GM18505 (cell line): Measurements from ENCODE around the gene SERPINA10.

ENCODE experiments used
- ATAC-seq: cut with Tn5 transposase; IDR thresholded peaks from one replicate; pipeline ENCODE4 v1.9.1; 2021; ENCODE audit not compliant: unreplicated experiment
- POLR2A ChIP-seq: IDR thresholded peaks from 4 replicates; pipeline ENCODE4 v1.6.1; 2011; ENCODE audit warnings: borderline replicate concordance; ENCODE audit not compliant: insufficient read depth, insufficient read length; ENCODE audit errors: extremely low read depth

Gene SERPINA10, protein sequence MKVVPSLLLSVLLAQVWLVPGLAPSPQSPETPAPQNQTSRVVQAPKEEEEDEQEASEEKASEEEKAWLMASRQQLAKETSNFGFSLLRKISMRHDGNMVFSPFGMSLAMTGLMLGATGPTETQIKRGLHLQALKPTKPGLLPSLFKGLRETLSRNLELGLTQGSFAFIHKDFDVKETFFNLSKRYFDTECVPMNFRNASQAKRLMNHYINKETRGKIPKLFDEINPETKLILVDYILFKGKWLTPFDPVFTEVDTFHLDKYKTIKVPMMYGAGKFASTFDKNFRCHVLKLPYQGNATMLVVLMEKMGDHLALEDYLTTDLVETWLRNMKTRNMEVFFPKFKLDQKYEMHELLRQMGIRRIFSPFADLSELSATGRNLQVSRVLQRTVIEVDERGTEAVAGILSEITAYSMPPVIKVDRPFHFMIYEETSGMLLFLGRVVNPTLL

DNA sequence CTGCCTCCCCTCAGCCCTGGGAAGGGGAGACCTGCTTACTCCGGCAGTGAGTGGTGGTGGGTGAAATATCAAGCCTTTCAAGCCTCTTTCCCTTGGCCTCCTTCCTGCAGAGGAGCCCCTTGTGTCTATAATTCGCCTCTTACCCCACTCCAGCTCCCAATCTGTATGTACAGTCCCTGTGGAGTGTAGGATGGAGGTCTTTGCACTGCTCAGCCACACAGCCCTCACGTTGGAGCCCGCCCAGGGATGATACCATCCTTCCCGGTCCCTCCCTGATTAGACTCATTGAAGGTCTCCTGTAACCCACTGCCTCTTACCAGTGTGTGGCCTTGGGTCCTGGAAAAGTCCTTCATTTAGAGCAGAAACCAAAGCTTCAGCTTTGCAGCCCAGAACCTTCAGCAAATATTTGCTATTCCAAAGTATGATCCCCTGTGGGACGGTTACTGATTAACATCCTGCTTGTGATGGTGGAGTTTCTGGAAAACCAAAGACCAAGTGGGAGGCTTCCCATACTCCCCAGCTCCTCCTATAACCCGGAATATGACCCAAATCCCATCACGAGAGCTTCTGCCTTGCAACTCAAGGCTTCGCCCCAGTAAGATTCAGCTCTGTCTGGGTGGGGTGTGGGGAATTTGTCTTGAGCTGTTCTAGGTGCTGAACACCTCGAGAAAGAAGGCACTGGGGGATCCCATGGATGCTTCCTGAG, at the start of gene SERPINA10:
TSS of gene SERPINA10 (minus strand) at position 397 of the 706 bp plus-strand sequence. CDS start 2,675 bp downstream, outside the sequence.
- no peak for TF ChIP-seq POLR2A
- ATAC-seq, result no peak

DNA sequence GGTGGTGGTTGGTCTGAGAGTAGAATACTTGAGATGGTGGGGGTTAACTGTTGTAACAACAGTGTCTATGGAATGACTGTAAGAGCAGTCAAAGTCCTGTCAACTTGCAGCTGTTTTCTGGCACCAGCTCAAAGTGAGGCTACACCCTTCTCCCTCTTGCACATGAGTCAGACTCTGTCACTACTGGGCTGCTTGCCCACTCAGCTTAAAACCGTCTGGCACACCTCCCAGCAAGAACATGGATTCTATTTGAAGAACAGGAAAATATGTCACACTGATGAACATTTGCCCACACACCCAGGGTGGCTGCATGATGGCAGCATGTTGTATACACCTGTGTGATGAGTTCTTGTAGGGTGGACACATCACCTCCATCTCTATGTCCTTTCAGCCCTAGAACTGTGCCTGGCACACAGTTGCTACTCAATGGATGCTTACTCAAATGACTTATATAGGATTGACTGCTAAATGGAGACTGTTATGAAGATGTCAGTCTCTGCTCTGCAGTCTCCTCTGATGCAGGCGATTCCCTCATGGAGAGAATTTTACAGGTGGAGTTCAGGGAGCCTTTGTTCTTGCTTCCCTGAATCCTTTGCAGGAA, 49.4 kb upstream of the SERPINA10 start:
- no peak for TF ChIP-seq POLR2A
- no peak for ATAC-seq

DNA sequence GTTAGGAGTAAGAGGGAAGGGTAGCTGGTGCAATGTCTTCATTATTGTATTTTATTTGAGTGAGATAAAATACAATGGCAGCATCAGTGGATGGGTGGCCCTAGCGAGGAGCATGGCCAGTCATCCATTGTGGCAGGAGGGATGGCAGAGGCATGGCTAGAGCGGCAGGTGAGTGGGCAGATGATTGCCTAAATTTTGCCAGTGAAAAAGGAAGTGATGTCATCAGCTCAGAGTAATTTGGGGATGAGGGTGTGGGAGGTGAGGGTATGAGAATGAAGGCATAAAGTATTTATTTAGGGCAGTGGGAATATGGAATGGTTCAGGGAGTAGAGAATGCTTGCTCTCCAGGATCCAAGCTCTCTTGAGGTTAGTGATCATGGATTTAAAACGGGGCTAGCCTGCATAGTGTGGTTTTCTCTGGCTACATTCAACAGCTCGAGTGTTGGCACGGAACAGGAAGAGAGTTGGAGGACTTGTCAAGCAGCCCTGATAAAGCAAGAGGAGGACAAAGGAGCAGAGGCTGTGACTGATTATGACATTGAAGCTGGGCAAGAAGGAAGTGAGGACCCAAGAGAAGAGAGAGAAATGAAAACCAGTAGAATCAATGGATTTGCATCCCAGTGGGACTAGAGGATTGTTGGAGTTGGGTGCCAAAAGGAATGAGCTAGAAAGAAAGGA, 48.7 kb upstream of the SERPINA10 start:
- ATAC-seq, result no peak
- no peak for TF ChIP-seq POLR2A

DNA sequence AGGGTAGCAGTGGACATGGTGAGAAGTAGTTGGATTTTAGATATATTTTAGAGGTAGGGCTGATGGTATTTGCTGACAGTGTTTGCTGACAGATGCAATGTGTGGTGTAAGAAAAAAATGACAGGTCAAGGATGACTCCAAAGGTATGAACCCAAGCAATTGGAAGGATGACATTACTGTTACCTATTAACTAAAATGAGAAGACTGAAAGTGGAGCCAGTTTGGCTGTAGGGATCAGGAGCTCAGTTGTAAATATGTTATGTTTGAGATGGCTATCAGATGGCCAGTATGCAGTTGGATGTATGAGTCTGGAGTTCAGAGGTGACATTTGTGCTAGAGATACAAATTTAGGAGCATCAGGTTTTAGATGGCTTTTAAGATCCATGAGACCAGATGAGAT, 47.5 kb upstream of the SERPINA10 start:
- no peak for ATAC-seq

DNA sequence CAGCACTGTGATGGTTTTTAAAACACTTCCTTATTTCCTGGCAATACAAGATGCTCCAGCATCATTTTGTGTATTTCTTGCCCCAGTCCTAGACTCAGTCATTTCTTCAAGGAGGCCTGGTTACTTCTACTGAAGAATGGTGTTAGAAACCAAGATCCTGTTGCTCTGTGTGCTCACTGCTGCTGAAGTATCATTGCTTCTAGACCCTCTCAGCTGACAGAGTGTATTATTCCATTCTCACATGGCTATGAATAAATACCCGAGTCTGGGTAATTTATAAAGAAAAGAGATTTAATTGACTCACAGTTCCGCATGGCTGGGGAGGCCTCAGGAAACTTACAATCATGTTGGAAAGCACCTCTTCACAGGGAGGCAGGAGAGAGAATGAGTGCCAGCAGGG, 45.0 kb upstream of the SERPINA10 start:
- TF ChIP-seq POLR2A, result no peak
- ATAC-seq, result no peak

More for the DNA sequence above, 47.5 kb upstream of the SERPINA10 start:
- TF ChIP-seq POLR2A, result no peak

DNA sequence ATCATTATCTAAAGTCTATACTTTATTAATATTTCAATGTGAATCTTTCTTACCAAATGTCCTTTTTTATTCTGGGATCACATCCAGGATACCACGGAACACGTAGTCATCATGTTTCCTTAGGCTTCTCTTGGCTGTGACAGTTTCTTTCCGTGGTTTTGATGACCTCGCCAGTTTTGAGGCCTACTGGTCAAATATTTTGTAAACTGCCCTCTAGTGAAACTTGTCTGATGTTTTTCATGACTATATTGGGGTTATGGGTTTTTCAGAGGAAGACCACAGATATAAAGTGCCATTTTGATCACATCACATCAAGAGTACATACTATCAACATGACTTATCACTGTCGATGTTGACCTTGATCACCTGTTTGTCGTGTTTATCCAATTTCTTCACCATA, 44.2 kb upstream of the SERPINA10 start:
- no peak for ATAC-seq
- TF ChIP-seq POLR2A, result no peak

DNA sequence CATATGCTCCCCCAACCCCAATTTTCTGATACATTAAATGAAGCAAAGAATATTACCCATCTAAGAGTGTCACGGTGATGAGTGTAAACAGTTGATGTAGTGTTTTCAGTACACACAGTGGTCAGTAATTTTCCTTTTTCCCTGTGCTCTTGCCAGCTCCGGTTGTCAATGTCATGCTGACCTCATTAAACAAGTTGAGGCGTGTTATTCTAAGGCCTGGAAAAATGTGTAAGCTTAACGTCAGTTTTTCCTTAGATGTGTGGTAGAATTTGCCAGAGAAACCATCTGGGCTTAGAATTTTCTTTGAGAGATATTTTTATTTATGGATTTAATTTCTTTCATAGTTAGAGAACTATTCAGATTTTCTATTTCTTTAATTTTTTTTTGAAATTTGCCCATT, 41.8 kb upstream of the SERPINA10 start:
- no peak for ATAC-seq
- no peak for TF ChIP-seq POLR2A

DNA sequence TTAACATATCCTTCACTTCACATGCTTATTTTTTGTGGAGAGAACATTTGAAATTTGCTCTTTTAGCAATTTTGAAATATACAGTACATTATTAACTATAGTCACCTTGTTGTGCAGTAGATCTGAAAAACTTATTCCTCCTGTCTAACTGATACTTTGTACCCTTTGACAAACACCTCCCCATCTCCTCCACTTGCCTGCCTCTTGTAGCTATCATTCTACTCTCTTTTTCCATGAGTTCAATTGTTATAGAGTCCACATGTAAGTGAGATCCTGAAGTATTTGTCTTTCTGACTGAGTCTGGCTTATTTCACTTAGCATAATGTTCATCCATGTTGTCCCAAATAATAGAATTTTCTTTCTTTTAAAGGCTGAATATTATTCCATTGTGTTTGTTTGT, 39.5 kb upstream of the SERPINA10 start:
- ATAC-seq, result no peak

DNA sequence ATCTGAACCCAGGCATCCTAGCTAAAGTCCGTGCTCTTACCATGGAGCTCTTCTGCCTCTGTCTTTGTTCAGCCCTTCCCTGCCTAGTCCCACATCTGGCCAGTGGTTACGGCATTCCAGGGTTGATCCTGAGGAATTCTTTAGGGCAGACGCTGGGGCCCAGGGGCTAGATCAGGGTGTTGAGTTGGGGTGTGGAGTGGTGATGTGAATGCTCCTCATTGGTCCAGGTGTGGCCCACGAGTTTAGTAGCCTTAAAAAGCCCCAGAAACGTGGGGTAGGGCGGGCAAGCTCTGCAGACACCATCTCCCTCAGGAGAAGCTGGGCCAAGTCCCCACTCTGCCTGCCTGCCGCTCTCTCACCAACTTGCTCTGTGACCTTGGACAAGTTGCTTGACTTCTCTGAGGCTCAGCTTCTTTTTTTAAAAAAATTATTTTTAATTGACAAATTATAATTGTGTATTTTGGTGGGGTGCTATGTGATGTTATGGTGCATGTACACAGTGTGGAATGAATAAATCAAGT, 39.1 kb upstream of the SERPINA10 start:
- no peak for ATAC-seq
- TF ChIP-seq POLR2A, result no peak

More for the DNA sequence above, 39.5 kb upstream of the SERPINA10 start:
- no peak for TF ChIP-seq POLR2A

DNA sequence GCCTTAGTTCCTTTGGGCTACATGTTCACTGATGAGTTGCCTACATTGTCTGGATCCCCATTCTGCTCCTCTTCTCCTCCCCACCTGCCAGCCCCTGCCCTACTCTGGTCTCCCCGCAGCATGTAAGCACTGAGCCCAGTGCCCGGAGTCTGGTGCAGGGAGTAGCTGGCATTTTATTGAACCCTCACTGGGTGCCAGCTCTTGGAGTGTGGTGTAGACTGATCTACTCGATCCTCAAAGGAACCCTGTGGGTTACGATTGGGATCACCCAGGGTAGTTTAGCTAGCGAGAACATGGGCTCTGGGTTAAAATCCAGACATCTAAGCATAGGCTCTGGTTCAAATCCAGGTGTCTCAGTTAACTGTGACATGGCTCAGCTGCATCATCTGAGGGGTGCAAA, 38.4 kb upstream of the SERPINA10 start:
- no peak for TF ChIP-seq POLR2A
- ATAC-seq, result no peak

DNA sequence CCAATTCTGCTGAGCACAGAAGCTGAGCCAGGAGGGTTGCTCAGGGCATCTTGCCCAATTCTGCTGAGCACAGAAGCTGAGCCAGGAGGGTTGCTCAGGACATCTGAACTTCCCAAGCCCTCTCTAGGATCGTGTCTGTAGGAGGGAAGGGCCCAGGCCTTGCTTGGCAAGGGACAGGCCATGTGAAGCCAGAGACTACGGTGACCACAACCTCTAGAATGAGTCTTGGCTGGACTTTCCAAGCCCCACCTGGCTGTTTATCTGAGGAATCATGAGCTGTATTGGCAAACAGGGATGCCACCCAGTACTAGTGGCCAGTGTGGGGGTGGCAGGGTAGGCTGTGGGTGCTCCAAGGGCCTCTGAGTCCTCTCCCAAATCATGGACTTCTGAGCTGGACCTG, 37.8 kb upstream of the SERPINA10 start:
- ATAC-seq, result no peak
- no peak for TF ChIP-seq POLR2A

DNA sequence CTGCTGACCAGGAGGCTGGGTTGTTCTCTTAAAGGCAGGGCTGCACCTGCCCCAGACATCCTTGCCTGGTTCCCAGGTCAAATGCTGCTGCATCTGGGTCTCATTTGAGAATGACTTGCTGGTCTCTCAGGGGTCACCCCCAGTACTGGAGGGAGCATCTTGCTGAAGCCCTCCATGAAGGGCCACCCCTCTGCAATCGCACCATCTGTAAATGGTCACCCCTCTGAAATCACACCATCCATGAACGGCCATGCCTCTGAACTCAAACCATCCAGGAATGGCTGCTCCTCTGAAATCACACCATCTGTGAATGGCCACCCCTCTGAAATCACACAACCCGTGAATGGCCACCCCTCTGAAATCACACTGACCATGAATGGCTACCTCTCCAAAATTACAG, 37.4 kb upstream of the SERPINA10 start:
- no peak for TF ChIP-seq POLR2A
- ATAC-seq, result no peak

DNA sequence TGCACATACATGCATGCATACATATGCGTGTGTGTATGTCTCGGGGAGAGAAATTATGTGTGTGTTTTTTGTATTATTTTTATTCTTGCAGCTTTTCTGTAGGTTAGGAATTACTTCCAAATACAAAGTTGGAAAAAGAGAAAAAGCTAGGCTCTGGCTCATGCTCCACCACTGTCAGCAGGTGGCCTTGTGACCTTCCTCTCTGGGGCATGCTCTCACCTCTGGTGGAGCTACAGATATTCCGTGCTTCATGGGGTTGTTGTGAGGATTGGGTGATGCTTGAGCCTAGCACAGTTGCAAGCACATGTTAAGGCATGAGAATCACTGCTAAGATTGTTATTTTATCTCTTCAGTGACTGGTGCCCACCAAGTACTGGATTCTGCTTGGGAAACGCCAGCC, 36.8 kb upstream of the SERPINA10 start:
- no peak for TF ChIP-seq POLR2A

More for the DNA sequence above, 36.8 kb upstream of the SERPINA10 start:
- ATAC-seq, result no peak
